Transverse colon (tissue), 4 donors: ENCODE data around the gene EVA1C.
A peak's percentile ranks its signal among the peaks of the same experiment; 100 is the strongest.

Experiments used
- CTCF ChIP-seq, 5 experiments: fragments of 200-600 bp in 3 of 5; fragments of 450-650 bp in 2 of 5; sonication (generic) in 3 of 5; IDR thresholded peaks; 1 replicate in 2 of 5; 2 replicates in 3 of 5; pipeline ENCODE4 v1.5.1; 2016 to 2017; ENCODE audit warnings: antibody characterized with exemption in 5 of 5, inconsistent platforms in 3 of 5, mild to moderate bottlenecking in 2 of 5, moderate library complexity in 1 of 5
- EP300 ChIP-seq: sonication (generic); formaldehyde crosslinking; IDR thresholded peaks from one replicate; pipeline ENCODE4 v1.6.1; 2017; ENCODE audit warnings: antibody characterized with exemption, low read depth
- POLR2A ChIP-seq: fragments of 450-650 bp; IDR thresholded peaks from one replicate; pipeline ENCODE4 v1.6.1; 2016; ENCODE audit warnings: antibody characterized with exemption, mild to moderate bottlenecking, moderate library complexity
- POLR2AphosphoS5 ChIP-seq, 3 donors: sonication (generic); formaldehyde crosslinking; IDR thresholded peaks; one replicate each; pipeline ENCODE4 v1.6.1; 2016; ENCODE audit warnings: antibody characterized with exemption in 3 of 3

GRCh38 chr21:32411350-32412161 is 950 bp upstream of the EVA1C start:
- TF ChIP-seq CTCF (IDR thresholded peaks at IDR 0.05): no peak
- peak; percentile 93 to 97 (median 97) for TF ChIP-seq POLR2AphosphoS5 (IDR thresholded peaks at IDR 0.05)
- TF ChIP-seq POLR2A: peak; percentile 90
- peak; percentile 96 for TF ChIP-seq EP300
